CD4-positive, alpha-beta T cell treated with Interferon alpha-2 for 1 hour (primary cell): ENCODE measurements around the gene DRAXIN.
A peak's percentile ranks its signal among the peaks of the same experiment; 100 is the strongest.

Experiments
- DNase-seq, 2 donors: peaks; one replicate each; pipeline ENCODE4 v3.0.0-alpha.2; 2020 to 2022

Gene DRAXIN

DNA sequence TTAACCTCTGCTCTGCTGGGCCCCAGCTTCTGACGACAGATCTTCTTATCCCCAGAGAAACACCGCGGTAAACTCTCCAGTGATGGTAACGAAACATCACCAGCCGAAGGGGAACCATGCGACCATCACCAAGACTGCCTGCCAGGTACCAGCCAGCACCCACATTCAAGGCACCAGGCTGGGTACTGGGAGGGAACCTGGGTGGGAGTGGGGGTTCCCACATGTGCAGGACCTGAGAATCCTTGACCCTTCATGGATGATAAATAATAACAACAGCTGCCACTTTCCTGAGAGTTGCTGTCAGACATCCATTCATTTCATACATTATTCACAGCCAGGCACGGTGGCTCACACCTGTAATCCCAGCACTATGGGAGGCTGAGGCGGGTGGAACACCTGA, 20.8 kb downstream of the DRAXIN start:
- no peak for DNase-seq

DNA sequence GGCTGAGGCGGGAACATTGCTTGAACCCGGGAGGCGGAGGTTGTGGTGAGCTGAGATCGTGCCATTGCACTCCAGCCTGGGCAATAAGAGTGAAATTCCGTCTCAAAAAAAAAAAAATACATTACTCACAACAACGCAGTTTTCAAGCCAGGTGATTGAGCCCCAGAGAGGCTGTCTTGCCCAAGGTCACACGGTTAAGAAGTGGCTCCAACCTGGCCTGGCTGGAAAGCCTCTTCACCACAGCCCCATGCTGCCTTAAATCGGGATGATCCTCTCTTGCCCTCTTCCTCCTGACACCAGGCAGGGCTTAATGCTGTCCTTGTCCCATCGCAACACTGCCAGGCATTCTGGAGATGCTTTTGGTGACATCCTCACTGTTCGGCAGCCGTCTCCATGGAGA, 21.6 kb downstream of the DRAXIN start:
- no peak for DNase-seq

DNA sequence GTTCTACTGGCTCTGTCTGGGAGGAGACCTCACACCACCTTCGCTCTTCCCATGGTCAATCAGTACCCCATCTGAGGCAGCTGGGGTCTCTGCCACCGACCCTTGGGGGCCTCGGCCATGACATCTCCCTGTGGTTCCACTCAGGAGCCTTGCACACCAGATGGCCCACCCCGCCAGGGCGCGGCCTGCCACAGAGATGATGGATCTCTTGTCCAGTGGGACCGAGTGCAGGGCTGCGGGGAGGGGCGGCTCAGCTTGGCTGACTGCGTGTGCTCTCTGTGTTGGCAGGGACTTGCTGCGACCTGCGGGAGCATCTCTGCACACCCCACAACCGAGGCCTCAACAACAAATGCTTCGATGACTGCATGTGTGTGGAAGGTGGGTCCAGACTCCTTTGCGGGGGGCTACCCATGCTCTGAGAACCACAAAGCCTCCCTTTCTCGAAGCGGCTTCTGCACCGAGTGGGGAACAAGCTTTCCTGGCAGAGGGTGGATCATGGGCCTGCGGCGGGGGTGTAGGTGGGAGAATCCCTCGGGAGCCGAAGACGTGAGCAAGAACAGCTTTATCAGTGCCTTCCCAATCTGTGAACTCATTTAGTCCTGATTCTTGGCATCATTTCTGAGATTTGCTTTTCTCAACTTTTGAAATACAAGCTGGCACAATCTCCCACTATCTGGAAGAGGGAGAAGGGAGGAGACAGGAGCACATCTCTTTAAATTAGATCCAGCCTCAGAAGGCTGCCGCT, 23.5 kb downstream of the DRAXIN start:
- no peak for DNase-seq

DNA sequence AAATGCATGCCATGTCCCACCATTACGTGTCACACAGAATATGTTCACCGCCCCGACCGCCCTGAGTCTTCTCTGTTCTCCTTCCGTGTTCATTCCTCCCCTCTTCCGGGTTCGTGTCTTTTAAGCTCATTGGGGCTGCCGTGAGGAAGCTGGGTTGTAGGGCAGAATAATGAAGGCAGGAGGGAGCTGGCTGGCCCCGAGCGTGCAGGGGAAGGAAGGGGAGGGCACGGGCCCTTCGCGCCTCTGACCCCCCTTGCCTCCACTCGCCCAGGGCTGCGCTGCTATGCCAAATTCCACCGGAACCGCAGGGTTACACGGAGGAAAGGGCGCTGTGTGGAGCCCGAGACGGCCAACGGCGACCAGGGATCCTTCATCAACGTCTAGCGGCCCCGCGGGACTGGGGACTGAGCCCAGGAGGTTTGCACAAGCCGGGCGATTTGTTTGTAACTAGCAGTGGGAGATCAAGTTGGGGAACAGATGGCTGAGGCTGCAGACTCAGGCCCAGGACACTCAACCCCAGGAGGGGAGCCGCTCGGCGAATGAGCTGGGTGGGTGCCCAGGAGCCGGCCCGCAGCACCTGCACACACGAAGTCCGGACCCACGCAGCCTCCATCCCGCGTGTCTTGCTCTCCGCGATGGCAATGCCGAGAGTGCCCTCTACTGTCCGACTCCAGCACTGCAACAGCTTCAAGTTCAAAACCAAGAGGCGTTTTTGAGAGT, 28.0 kb downstream of the DRAXIN start:
- peak; percentile 86 to 89 for DNase-seq

DNA sequence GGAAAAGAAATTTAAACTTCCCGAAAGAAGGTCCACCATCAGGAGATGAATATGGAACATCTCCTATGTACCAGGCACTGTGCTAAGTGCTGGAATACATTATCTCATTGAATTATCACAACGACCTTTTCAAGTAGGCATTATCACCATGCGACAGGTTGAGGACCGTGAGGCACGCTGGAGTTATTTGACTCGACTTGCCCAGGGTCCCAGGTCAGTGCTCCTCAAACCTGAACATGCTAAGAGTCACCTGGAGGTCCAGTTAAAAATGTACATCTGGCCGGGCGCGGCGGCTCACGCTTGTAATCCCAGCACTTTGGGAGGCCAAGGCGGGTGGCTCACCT, 28.5 kb downstream of the DRAXIN start:
- DNase-seq: no peak

DNA sequence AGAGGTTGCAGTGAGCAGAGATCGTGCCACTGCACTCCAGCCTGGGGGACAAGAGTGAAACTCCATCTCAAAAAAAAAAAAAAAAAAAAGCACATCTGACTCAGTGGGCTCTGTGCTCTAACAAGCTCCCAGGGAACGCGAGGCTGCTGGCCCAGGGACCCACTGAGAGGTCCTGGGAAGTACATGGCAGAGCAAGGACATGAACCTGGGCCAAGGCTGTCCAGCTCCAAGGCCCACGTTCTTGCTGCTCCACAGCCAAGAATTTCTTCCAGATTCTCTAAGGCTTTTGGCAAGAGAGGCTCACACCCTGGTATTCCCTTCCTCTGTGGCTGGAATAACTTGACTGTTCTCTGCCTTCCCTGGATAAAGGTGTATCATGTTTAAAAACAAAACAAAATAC, 29.0 kb downstream of the DRAXIN start:
- no peak for DNase-seq

DNA sequence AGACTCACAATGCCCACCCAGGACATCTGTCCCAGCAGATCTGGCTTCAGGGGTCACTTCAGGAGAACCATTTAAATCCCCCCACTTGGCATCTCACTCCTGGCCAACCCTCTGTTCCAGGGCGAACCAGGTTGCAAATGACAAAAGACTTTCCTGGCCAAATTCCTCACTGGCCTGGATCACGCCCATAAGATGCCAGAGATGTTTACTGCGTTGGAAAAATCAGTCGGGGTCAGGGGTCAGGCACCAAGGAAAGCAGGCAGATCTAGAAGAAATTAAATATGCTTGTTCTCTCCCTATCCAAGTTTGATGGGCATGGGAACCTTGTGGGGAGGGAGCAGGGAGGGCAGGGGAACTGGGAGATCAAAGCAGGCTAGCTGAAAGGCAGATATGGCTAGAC, 29.8 kb downstream of the DRAXIN start:
- no peak for DNase-seq

DNA sequence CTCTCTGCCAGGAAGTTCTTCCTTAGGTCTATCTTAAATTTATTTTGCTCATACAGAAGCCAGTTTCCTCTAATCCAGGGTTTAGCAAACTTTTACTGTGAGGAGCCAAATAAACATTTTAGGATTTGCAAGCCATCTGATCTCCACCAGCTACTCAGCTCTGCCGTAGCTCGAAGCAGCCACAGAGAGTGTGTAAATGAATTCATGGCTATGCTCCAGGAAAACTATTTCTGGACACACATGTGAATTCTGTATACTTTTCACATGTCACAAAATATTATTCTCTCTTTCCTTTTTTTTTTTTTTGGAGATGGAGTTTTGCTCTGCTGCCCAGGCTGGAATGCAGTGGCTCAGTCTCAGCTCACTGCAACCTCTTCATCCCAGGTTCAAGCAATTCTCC, 31.0 kb downstream of the DRAXIN start:
- DNase-seq: no peak

DNA sequence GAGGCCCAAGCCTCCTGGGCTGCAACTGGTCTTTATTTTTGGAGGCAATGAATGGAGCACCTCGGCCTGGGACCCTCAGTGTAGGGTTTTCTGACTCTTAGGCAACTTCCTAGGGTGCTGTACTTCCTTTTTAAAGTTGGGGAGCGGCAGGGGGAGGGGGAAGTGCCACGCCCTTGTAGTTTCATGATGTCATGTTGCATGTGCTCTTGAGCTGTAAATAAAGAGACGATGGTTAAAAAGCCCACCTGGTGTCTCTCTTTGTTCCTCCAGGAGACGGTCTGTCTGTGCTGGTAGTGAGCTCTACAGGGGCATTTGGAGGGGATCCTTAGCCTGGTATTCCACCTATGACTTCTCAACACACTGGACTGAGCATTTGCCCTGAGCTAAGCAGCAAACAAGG, 34.1 kb downstream of the DRAXIN start:
- peak in 1 of 2 donors; percentile 34 for DNase-seq

DNA sequence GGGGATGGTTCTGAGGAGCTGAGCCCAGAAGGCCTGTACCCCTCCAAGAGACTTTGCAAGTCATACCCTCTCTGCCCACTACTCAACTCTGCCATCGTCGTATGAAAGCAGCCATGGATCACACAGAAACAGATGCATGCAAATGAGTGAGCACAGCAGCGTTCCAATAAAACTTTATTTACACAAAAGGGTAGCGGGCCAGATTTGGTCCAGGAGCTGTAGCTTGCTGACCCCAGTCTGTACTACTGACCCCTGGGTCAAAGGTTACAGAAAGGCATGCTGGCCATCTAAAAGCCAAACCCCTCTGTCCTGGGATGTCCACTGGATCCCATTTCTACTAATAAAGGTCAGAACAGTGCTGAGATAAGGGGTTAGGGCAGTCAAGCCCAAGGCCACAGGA, 35.6 kb downstream of the DRAXIN start:
- DNase-seq: no peak

DNA sequence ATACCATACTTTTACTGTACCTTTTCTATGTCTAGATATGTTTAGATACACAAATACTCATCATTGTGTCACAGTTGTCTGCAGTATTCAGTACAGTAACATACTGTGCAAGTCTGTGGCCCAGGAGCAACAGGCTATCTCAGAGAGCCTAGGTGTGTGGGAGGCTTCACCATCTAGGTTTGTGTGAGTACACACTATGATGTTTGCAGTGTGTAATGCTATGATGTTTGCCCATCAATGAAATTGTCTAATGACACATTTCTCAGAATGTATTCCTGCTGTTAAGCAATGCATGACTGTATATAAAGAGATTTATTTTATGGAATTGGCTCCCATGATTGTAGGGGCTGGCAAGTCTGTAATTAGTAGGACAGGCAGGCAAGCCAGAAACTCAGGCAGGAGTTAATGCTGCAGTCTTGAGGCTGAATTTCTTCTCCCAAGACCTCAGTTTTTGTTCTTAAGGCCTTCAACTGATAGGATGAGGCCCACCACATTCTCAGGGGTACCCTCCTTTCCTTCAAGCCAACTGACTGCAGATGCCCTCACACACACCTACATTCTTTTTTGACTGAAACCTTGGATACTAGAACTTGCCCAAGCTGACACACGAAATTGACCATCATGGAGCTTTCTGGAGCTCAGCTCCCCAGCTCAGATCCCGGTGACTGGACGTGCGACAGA, 36.8 kb downstream of the DRAXIN start:
- DNase-seq: no peak

DNA sequence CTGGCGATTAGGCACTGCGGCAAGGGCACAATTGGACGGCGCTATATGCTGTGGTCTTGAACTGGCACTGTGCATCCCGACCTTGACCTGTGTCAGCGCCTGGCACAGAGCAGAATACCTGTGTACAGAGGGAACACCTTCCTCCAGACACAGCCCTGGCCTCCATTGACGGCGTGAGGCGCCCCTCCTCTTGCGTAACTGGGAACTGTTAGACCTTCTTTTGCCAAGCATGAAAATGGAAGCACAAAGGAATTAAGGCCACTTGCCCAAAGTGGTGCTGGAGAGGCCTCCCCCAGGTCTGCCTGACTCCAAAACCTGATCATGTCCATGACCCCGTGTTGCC, 37.6 kb downstream of the DRAXIN start:
- no peak for DNase-seq

DNA sequence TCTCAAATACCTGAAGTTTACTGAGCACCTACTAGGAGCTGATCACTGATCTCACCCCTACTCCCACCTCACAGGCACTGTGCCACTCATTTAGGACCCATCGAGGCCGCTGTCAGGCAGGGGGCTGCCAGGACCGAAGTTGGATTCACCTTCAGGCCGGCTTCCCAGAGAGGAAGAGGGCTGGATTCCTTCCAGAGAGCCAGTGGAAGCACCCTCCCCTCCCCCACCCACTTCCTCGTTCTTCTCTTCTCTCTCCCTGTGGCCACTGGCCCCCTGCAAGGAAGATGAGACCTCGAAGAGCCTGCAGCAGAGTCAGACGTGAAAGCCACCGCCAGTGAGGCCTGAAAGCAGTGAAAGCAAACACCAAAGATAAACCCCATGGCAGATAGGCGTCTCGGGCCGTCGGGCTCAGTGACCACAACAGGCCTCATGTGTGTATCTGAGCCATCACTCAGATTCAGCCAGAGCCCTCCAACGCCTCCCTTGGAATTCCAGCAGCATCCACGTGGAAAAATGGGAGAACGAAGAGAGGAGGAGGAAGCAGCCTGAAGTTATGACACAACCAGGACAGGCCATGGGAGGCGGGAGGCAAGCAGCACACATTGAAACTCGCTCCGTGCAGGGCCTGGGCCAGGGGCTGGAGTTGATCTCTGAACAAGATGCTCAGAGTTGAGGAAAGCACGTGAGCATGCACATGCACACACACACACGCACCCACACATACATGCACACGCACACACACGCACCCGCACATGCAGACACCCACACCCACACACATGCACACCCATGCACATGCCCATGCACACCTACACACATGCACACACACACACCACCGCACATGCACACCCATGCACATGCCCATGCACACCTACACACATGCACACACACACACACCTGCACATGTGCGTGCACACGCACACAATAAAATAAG, 38.3 kb downstream of the DRAXIN start:
- DNase-seq: no peak

DNA sequence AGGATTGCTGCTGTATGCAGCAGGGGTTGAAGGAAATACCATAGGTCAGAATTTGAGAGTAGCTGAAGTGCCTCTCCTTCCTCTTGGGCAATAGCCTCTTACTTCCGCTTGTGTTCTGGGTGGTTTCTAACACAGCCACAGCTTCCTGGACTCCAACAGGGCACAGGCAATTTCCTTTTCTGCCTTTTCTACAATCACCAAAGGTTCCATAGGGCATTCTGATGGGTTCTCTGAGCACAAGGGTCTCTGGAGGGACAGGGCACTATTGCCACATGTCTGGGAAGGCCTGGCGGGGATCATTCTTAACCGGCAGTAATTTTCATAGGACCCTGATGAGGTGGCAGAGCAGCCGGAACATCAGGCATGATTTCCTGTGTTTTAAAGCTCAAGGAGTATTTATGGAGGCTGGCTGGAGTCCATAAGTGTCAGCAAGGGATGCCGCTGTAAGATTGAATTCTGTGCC, 39.0 kb downstream of the DRAXIN start:
- DNase-seq: peak; percentile 56 to 70

DNA sequence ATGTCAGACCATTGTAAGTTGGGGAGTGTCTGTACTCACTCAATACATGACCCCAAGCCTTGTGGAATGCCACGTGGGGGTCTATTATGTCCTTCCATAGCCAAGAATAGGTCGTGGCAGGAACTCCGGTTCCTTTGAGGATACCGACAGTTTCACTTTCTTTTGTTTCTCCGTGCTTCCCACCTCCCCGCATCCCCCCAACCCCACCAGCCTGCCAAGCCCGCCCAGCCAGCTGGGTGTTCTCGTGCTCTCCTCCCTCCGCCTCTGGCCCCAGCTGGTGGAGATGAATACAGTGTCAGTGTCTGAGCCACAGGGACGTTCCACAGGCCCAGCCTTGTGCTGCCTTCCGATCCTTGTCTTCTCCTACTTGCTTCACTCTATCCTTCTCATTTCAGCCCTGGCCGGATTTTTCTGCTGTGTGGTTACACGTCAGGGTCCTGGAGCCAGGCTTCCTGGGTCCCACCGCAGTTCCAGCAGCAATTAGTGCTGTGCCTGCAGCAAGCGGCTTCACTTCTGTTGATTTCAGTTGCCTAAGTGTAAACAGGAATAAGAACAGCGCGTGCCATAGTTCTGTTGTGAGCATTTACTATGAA, 40.3 kb downstream of the DRAXIN start:
- peak; percentile 59 to 64 for DNase-seq

DNA sequence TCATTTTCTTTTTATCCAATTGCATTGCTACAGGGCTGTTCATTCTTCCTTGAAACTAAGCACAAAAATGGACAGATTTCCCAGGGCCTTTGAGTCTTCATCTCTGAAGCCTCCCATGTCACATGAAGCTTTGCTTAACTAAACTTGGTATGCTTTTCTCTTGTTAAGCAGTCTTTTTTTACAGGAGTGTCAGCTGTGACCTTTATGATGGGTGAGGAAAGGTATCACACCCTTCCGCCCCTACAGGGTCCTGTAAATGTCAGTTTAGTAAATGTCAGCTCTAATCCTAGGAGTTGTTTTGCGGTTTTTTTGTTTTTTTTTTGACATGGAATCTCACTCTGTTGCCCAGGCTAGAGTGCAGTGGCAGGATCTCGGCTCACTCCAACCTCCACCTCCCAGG, 41.8 kb downstream of the DRAXIN start:
- DNase-seq: no peak

DNA sequence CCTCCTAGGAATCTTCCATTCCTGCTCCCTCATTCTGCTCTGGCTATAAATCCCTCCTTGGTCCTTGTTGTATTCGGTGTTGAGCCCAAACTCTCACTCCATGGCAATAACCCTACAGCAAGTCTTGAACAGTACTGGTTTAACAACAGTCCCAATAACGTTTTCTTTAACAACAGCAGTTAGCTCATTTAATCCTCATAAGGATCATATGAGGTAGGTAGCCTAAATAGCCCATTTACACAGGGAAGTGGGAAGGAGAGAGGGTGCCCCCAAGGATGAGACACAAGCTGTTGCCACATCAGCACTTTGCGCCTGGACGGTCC, 44.0 kb downstream of the DRAXIN start:
- no peak for DNase-seq

DNA sequence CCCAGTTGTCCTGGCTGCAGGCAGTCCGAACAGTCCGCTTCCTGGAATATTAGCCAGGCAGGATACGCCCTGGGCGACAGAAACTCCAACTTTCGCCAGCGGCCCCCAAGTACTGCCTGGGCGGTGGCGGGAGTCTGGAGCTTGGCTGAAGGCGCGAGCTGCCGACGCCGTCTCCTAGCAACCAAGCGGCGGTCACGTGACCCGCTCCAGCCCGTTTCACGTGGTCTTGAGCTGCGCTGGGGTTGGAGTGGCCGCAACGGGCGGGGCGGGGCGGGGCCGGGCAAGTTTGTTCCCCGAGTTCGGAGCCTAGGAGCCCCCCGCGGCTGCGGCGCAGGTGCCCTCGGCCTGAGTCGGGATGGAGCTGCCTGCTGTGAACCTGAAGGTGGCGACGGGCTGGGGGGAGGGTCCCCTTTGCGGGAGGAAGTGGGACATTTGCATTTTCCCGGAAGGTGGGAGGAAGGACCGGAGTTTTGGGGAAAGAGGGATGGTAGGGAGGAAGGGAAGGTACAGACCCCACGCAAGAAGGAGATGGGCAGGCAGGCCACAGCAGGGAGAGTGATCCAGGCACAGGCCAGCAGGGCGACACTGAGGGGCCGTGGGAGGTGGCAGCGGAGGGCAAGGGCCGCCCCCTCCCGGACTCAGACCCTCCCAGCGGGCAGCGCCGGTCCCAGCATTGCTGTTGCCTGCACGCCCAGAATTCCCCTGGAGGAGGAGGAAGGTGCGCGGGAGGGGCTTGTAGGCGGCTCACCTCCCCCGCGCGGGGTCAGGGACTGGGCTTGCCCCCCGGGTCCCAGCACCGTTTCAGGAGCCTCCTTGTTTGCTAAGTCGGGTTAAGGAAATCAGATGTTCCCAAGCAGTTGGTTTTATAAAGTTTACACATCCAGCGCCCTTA, 44.6 kb downstream of the DRAXIN start, which contains the start of gene AGTRAP:
AGTRAP (plus strand) TSS at position 283 of the 892 bp plus-strand sequence; CDS start at position 356, 73 bp downstream.
- peak; percentile 90 to 91 for DNase-seq

DNA sequence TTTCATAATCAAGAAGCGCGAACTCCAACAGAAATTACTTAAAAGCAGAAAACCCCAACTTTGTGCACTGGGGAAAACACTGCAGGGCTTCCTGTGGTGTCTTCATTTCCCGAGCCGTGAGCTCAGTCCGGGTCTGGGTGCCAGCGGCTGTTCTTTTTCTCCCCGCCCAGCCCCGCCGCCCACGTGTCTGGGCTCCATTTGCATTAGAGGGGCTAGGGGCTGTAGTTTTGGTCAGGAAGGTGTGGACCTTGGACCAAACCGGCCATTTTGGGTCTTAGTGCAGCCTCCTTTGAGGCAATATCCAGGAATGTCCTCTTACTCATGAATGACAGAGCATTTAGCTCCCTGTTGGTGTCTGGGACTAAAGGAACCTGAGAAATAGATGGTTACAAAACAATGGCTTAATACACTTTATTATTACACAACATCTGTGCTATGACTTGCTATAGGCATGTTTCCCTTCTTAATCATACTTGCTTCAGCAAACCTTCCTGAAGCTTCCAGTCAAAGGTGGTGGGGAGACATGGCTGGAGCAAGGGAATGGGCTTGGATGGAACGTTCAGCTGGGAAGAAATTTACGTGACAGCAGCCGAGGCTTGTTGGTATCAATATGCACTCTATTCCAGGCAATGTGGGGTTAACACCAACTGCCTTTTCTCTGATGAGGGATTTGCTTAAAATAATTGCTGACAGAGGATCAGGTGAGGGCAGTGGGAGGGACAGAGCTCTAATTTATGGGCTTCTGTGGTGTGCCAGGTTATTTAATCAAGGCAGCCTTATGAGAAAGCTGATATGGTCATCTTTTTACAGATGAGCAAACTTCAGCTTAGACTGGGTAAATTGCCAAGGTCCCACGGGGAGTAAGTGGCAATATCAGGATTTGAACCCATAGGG, 45.5 kb downstream of the DRAXIN start:
- DNase-seq: peak; percentile 54 to 56

DNA sequence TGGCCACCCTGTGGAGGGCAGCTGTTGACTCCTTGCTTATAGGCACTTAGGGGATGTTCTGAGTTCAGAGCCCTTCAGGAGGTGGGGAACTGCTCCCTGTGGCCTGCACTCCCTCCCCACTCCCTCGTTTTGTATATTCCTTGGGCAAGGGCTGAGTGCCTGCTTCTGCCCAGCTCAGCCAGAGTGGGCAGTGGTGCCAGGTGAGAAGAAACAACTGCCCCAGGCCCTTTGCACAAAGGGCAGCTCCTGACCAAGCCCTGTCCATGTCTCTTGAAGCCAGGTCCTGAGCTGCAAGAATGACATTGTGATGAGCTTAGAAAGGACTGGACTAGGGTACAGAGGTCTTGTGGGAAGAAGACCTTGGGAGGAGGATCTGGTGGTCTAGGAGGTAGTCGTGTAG, 46.6 kb downstream of the DRAXIN start:
- DNase-seq: no peak
